Kidney epithelial cell (primary cell): ENCODE measurements around the gene GATB. TPM values are rescaled to one million over a fixed set of nuclear protein-coding genes. Genes with fewer than 3 reads are reported as not detected.

Experiments
- DNase-seq: peaks from one replicate; pipeline ENCODE4 v3.0.0-alpha.2; 2010; ENCODE audit warnings: low read depth
- H3K27me3 ChIP-seq: 2 replicates; pipeline ENCODE4 v1.6.0; 2011; ENCODE audit warnings: low read length; ENCODE audit not compliant: control insufficient read depth, insufficient read depth
- H3K36me3 ChIP-seq: 2 replicates; pipeline ENCODE4 v1.5.1; 2011; ENCODE audit warnings: low read length; ENCODE audit not compliant: control insufficient read depth, insufficient read depth
- H3K4me3 ChIP-seq: 2 replicates; pipeline ENCODE4 v1.5.1; 2011; ENCODE audit warnings: low read depth, mild to moderate bottlenecking, control low read depth, low read length
- CTCF ChIP-seq: IDR thresholded peaks from 2 replicates; pipeline ENCODE4 v1.5.1; 2011; ENCODE audit warnings: mild to moderate bottlenecking, moderate library complexity, low read length, control low read depth, inconsistent platforms; ENCODE audit not compliant: insufficient read depth, poor library complexity, severe bottlenecking
- total RNA-seq: library from RNA; depleted of rRNA; stranded (reverse); fragments of >200 nt; gene quantifications from 2 replicates; pipeline ENCODE4 v1.2.3, GENCODE V29; 2015

Gene GATB
- total RNA-seq, 1 donor from 2014 or later = 39.4 TPM

DNA sequence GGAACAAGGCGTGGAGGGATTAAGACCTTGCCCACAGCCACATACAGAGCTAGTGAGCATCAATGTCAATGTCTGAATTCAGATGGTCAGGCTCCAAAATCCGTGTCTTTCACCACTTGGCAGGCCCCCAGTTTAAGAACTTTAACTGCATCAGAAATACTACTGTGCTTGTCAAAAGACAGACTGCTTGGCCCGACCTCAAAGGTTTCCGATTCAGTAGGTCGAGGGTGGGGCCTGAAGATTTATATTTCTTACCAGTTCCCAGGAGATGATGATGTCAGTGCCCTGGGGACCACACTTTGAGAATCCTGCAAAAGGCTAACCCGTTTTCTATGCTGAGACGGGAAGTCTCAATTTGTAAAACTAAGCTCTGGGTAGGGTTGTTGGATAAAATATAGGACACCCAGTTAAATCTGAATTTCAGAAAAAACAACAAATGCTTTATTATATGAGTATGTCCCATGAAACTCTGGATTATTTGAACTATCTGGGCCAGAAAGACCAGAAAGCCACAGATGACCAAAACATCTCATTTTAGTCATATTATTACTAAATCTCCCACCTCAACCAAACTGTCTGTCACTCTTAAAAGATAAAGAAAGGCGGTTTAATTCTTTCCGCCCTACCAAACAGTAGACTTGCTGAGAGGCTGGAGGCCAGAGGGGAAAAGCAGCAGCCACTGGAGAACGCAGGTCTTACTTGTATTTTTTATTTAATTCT lies 42.7 kb downstream of the GATB start:
- Histone ChIP-seq H3K4me3 (no peak overlapping the region), H3K36me3 (no peaks in the 10 kb centered on the region), H3K27me3 (no peaks in the 10 kb centered on the region)
- TF ChIP-seq CTCF = no peak
- no peak for DNase-seq

DNA sequence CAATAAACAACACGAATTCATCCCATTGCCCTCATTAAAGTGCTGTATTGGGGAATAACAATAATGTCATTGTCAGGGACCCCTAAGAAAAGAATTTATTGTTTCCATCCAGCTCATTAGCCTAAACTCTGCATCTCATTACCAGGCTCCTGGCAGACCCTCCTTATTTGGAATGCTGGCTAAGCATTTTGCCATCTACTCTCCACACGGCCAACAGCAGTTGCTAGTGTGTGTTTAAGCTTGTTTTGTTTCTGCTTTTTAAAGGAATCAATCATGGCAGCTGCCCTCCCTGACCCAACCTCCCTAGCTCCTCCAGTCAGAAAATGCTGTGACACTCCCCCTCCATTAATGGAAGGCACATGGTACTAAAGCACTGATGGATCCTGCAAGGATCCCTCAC lies 43.5 kb downstream of the GATB start:
- Histone ChIP-seq H3K27me3 (no peaks in the 10 kb centered on the region), H3K36me3 (no peaks in the 10 kb centered on the region), H3K4me3 (no peak overlapping the region)
- no peak for DNase-seq
- TF ChIP-seq CTCF = no peak

DNA sequence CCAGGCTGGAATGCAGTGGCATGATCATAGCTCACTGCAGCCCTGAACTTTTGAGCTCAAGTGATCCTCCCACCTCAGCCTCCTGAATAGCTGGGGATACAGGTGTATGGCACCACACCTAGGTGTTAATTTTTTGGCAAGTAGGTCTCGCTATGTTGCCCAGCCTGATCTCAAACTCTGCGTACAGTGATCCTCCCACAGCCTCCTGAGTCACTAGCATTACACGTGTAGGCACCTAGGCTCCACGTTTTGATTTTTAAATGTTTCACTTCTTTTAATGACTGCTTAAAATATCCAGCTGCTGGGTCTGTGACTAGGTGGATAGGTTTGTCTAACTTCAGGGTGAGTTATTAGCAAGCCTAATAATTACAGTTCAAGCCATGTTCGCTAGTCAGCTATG lies 44.5 kb downstream of the GATB start:
- no peak for DNase-seq
- Histone ChIP-seq H3K36me3 (no peaks in the 10 kb centered on the region), H3K27me3 (no peaks in the 10 kb centered on the region), H3K4me3 (no peak overlapping the region)
- TF ChIP-seq CTCF = no peak

DNA sequence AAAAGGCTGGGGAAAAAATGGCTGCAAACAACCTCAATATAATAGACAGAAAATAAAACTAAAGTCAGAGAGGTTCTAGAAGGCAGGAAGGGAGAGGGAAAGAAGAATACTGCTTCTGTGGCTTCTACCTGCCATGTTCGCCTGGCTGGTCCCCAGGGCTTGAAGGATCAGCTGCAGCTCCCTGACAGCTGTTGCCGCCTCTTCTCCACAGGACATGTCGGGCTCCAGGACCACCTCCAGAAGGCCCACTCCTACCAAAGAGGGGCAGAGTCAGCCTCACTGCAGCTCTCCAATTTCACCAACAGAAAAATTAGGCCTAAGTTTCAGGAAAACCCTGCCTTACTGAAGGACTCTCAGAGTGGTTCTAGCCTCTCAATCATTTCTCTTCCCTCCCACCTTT lies 44.9 kb downstream of the GATB start:
- no peak for TF ChIP-seq CTCF
- Histone ChIP-seq H3K4me3 (no peak overlapping the region), H3K36me3 (no peaks in the 10 kb centered on the region), H3K27me3 (no peaks in the 10 kb centered on the region)
- no peak for DNase-seq

GRCh38 chr4:151712777-151713176 lies 48.0 kb downstream of the GATB start:
- TF ChIP-seq CTCF = no peak
- no peaks in the 10 kb centered on the region for H3K27me3 ChIP-seq
- H3K36me3 ChIP-seq = no peaks in the 10 kb centered on the region
- H3K4me3 ChIP-seq = no peak overlapping the region
- no peak for DNase-seq

GRCh38 chr4:151711646-151712045 lies 49.2 kb downstream of the GATB start:
- no peak for DNase-seq
- Histone ChIP-seq H3K27me3 (no peaks in the 10 kb centered on the region), H3K36me3 (no peaks in the 10 kb centered on the region), H3K4me3 (no peak overlapping the region)
- TF ChIP-seq CTCF = no peak
